HEK293T (cell line): ENCODE measurements around the gene KCNE2.
"Not testable (repeated sequence)": the region's sequence is repeated elsewhere in the genome, so short reads cannot be mapped to it uniquely, and the experiment has no call there.

Experiments used
- ARNT ChIP-seq: fragments of 450-650 bp; IDR thresholded peaks from 2 replicates; pipeline ENCODE4 v1.6.1; 2017; ENCODE audit warnings: mild to moderate bottlenecking
- CTBP1 ChIP-seq: fragments of 450-650 bp; IDR thresholded peaks from 2 replicates; pipeline ENCODE4 v1.6.1; 2016; ENCODE audit warnings: borderline replicate concordance
- ELF4 ChIP-seq: fragments of 450-650 bp; IDR thresholded peaks from 2 replicates; pipeline ENCODE4 v1.6.1; 2017; ENCODE audit warnings: antibody characterized with exemption
- FOXA1 ChIP-seq: fragments of 450-650 bp; IDR thresholded peaks from 2 replicates; pipeline ENCODE4 v1.6.1; 2016; ENCODE audit warnings: mild to moderate bottlenecking
- FOXK2 ChIP-seq: fragments of 450-650 bp; IDR thresholded peaks from 2 replicates; pipeline ENCODE4 v1.6.1; 2016; ENCODE audit warnings: mild to moderate bottlenecking
- FOXM1 ChIP-seq: fragments of 450-650 bp; IDR thresholded peaks from 2 replicates; pipeline ENCODE4 v1.6.1; 2017; ENCODE audit warnings: mild to moderate bottlenecking, borderline replicate concordance
- HDGF ChIP-seq: fragments of 450-650 bp; IDR thresholded peaks from 2 replicates; pipeline ENCODE4 v1.6.1; 2017; ENCODE audit warnings: antibody characterized with exemption, borderline replicate concordance
- PKNOX1 ChIP-seq: fragments of 450-650 bp; IDR thresholded peaks from 2 replicates; pipeline ENCODE4 v1.6.1; 2016
- SP1 ChIP-seq: fragments of 450-650 bp; IDR thresholded peaks from 2 replicates; pipeline ENCODE4 v1.6.1; 2017
- SUZ12 ChIP-seq: fragments of 450-650 bp; IDR thresholded peaks from 2 replicates; pipeline ENCODE4 v1.6.1; 2016; ENCODE audit warnings: mild to moderate bottlenecking
- TARDBP ChIP-seq: fragments of 450-650 bp; IDR thresholded peaks from 2 replicates; pipeline ENCODE4 v1.6.1; 2016

GRCh38 chr21:34375619-34375972 is 11.8 kb downstream of the KCNE2 start:
- not testable (repeated sequence) for TF ChIP-seq CTBP1, SP1, ELF4, FOXM1, TARDBP, HDGF, FOXA1, PKNOX1, FOXK2, SUZ12, ARNT
